Measurements from ENCODE around the gene RAB19. TPM values are rescaled to one million over a fixed set of nuclear protein-coding genes. Genes with fewer than 3 reads are reported as not detected.

The RAB19 gene
- total and polyA plus RNA-seq, 3 experiments from 2014 or later: 2.0 to 10.4 (median 7.5) TPM

DNA sequence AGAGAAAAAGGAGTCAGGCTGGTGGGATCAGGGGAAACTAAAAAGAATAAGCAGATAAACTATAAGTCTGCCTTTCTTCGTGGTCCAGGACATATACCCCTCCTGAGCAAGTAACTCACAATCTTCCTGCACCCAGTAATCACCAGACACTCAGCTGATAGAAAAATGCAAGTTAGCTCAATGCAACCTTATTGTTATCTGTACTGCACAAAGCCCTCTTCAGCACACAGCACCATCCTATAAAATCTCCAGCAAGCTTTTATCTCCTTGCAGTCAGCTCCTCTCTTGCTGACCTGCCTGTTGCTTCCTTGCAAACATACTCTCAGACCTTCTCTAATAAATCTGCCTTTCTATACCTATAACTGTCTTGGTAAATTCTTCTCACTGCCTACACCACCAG is 12.2 kb upstream of the RAB19 start:
- H3K4me1 Mint-ChIP-seq: peaks cover 10 to 15% (median 11%) of the 10 kb centered on the region in 3 donors
- Histone ChIP-seq H3K4me3 (ENCODE audit: low read length) (no peak overlapping the region), H3K36me3 (ENCODE audit: insufficient read depth, low read length) (no peaks in the 10 kb centered on the region), H3K27me3 (ENCODE audit: insufficient read depth, low read length, poor library complexity, severe bottlenecking) (no peaks in the 10 kb centered on the region), H3K4me1 (ENCODE audit: insufficient read depth, low read length) (peaks cover 26% of the 10 kb centered on the region), H3K9me3 (ENCODE audit: low read length) (no peaks in the 10 kb centered on the region), H3K27ac (ENCODE audit: low read depth, low read length) (no peak overlapping the region)
- H3K9me3 Mint-ChIP-seq: no peaks in the 10 kb centered on the region
- no peak for DNase-seq
- H3K27me3 Mint-ChIP-seq: no peaks in the 10 kb centered on the region
- H3K36me3 Mint-ChIP-seq: peaks cover 0 to 3% (median 0%) of the 10 kb centered on the region in 3 donors
- H3K27ac Mint-ChIP-seq: no peak overlapping the region
- ChIA-PET CTCF (no interaction called here), POLR2A (no interaction called here)
- no peak overlapping the region for H3K4me3 Mint-ChIP-seq

DNA sequence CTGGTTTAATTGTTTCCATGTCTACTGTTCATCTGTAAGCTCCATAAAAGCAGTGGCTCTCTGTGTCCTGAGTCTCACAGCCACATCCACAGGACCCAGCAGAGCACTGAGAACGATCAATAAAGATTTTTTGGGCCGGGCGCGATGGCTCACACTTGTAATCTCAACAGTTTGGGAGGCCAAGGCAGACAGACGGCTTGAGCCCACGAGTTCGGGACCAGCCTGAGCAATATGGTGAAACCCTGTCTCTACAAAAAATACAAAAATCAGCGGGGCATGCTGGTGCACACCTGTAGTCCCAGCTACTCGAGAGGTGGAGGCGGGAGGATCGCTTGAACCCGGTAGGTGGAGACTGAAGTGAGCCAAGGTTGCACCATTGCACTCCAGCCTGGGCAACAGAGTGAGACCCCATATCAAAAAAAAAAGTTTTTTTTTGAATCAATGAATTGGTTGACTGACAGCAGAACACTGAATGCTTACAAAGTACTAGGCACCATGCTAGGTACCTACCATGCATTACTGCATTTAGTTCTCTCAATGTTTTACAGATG is 10.0 kb upstream of the RAB19 start:
- H3K9me3 Mint-ChIP-seq: no peaks in the 10 kb centered on the region
- ChIA-PET CTCF (no interaction called here), POLR2A (no interaction called here)
- Histone ChIP-seq H3K9me3 (ENCODE audit: low read length) (no peaks in the 10 kb centered on the region), H3K4me3 (ENCODE audit: low read length) (no peak overlapping the region), H3K36me3 (ENCODE audit: insufficient read depth, low read length) (no peaks in the 10 kb centered on the region), H3K27me3 (ENCODE audit: insufficient read depth, low read length, poor library complexity, severe bottlenecking) (no peaks in the 10 kb centered on the region), H3K27ac (ENCODE audit: low read depth, low read length) (no peak overlapping the region), H3K4me1 (ENCODE audit: insufficient read depth, low read length) (peaks cover 31% of the 10 kb centered on the region)
- H3K27ac Mint-ChIP-seq: no peak overlapping the region
- H3K27me3 Mint-ChIP-seq: no peaks in the 10 kb centered on the region
- H3K4me1 Mint-ChIP-seq: peaks cover 18 to 24% (median 23%) of the 10 kb centered on the region in 3 donors
- H3K36me3 Mint-ChIP-seq: peaks cover 0 to 4% (median 3%) of the 10 kb centered on the region in 3 donors
- DNase-seq: no peak
- H3K4me3 Mint-ChIP-seq: no peak overlapping the region

DNA sequence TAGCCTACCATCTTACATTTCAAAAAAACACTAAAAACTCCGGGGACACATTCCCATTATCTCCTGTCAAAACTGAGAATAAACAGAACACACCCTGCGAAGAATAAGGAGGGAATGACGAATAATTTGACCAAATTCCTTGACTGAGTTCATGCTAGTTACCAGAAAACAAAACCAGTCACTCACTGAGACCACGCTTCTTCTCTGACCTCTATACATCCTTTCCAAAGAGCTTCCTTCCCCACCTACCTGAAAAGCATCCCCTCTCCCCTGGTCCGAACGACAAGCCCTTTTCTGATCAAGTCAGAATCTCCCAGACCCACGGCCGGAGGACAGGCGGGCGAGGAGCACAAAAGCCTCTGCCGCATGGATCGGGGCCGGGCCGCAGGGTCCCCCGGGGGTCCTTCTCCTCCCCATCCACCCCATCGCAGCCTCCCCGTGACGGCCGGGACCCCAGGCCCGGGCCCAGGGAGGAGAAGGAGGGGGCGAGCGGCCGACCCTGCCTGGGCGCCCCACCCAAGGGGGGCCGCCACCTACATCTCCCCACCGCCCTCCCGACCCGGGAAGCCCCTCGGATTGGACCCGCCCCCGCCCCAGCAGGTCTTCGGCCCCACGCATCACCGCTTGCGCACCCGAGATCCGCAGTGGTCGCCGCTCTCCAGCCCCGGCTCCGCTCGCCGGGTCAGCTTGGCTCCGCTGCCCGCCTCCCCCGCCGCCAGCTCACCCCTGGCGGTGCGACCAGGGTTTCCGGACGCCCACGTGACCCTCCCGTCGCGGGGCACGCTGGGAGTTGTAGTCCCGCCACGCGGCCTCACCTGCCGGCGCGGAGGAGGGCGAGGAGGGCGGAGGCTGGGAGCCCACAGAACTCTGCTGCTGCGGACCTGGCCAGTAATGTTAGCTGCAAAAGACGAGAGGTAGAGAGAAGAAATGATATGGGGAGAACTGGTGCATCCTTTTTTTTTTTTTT is 5.8 kb upstream of the RAB19 start, which contains the start of gene SLC37A3:
SLC37A3 (minus strand) TSS at position 747 of the 967 bp plus-strand sequence. CDS start 16,004 bp downstream, outside the sequence.
- no peaks in the 10 kb centered on the region for H3K9me3 Mint-ChIP-seq
- H3K36me3 Mint-ChIP-seq: peaks cover 0 to 4% (median 1%) of the 10 kb centered on the region in 3 donors
- H3K4me3 ChIP-seq (ENCODE audit: low read length): peak within 1 kb of the TSS; percentile 71
- H3K27ac ChIP-seq (ENCODE audit: low read depth, low read length): peak within 1 kb of the TSS; percentile 68
- H3K4me3 Mint-ChIP-seq: peak within 1 kb of the TSS; percentile 88 to 96 (median 93)
- H3K36me3 ChIP-seq (ENCODE audit: insufficient read depth, low read length): no peaks in the 10 kb centered on the region
- H3K27me3 ChIP-seq (ENCODE audit: insufficient read depth, low read length, poor library complexity, severe bottlenecking): no peaks in the 10 kb centered on the region
- ChIA-PET CTCF (interaction anchor here (0.6 to 1.0 kb wide), 2 partner anchors 13 to 97 kb away, joined by 3 to 4 read pairs; no protein-coding TSS in a partner anchor), POLR2A (interaction anchor here (0.5 to 1.7 kb wide), 4 partner anchors 14 to 1053 kb away, joined by 3 to 15 read pairs (median 5); no protein-coding TSS in a partner anchor)
- DNase-seq: peak; percentile 78 to 88 (median 83)
- peak within 1 kb of the TSS; percentile 49 to 98 (median 90) for H3K27ac Mint-ChIP-seq
- H3K4me1 ChIP-seq (ENCODE audit: insufficient read depth, low read length): peaks cover 7% of the 10 kb centered on the region
- no peaks in the 10 kb centered on the region for H3K9me3 ChIP-seq (ENCODE audit: low read length)
- H3K27me3 Mint-ChIP-seq: no peaks in the 10 kb centered on the region
- H3K4me1 Mint-ChIP-seq: peaks cover 14 to 30% (median 24%) of the 10 kb centered on the region in 3 donors

DNA sequence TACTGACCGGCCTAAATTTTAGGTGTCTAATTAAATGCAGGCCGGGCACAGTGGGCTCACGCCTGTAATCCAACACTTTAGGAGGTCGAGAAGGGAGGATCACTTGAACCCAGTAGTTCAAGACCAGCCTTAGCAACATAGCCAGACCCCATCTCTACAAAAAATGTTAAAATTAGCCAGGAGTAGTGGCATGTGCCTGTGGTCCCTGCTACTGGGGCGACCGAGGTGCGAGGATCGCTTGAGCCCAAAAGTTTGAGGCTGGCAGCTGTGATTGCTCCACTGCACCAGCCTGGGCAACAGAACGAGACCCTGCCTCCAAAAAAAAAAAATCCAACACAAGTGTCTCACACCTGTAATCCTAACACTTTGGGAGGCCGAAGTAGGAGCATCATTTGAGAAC is 5.0 kb upstream of the RAB19 start:
- Histone ChIP-seq H3K4me3 (ENCODE audit: low read length) (peak overlapping the region; percentile 71), H3K27me3 (ENCODE audit: insufficient read depth, low read length, poor library complexity, severe bottlenecking) (no peaks in the 10 kb centered on the region), H3K36me3 (ENCODE audit: insufficient read depth, low read length) (no peaks in the 10 kb centered on the region), H3K9me3 (ENCODE audit: low read length) (no peaks in the 10 kb centered on the region), H3K4me1 (ENCODE audit: insufficient read depth, low read length) (peaks cover 8% of the 10 kb centered on the region), H3K27ac (ENCODE audit: low read depth, low read length) (no peak overlapping the region)
- H3K9me3 Mint-ChIP-seq: no peaks in the 10 kb centered on the region
- H3K36me3 Mint-ChIP-seq: peaks cover 0 to 7% (median 1%) of the 10 kb centered on the region in 3 donors
- peak overlapping the region in 3 of 8 donors; percentile 49 to 86 (median 83) for H3K27ac Mint-ChIP-seq
- CTCF ChIA-PET: interaction anchor here (0.6 kb wide), 1 partner anchor 97 kb away, joined by 4 read pairs; no protein-coding TSS in a partner anchor
- POLR2A ChIA-PET: interaction anchor here (0.7 to 1.7 kb wide), 3 partner anchors 14 to 39 kb away, joined by 3 to 15 read pairs (median 7); no protein-coding TSS in a partner anchor
- H3K27me3 Mint-ChIP-seq: no peaks in the 10 kb centered on the region
- H3K4me1 Mint-ChIP-seq: peaks cover 18 to 36% (median 29%) of the 10 kb centered on the region in 3 donors
- peak overlapping the region; percentile 78 to 96 (median 92) for H3K4me3 Mint-ChIP-seq
- no peak for DNase-seq

DNA sequence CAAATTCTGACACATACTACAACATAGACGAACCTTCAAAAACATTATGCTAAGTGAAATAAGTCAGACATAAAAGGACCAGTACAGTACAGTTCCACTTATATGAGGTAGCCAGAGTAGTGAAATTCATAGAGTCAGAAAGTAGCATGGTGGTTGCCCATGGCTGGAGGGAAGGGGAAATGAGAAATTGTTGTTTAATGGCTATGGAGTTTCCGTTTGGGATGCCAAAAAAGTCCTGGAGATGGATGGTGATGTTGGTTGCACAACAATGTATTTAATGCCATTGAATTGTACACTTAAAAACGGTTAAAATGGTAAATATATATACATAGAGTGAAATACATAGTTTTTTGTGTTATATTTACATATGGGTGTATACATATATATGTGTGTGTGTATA is 3.5 kb upstream of the RAB19 start:
- Mint-ChIP-seq H3K9me3 (no peaks in the 10 kb centered on the region), H3K27ac (no peak overlapping the region), H3K4me1 (peaks cover 28 to 47% (median 40%) of the 10 kb centered on the region in 3 donors), H3K27me3 (no peaks in the 10 kb centered on the region), H3K36me3 (peaks cover 0 to 11% (median 1%) of the 10 kb centered on the region in 3 donors), H3K4me3 (peak overlapping the region in 1 of 7 donors; percentile 77)
- no peak overlapping the region for H3K27ac ChIP-seq (ENCODE audit: low read depth, low read length)
- no peaks in the 10 kb centered on the region for H3K27me3 ChIP-seq (ENCODE audit: insufficient read depth, low read length, poor library complexity, severe bottlenecking)
- peaks cover 15% of the 10 kb centered on the region for H3K4me1 ChIP-seq (ENCODE audit: insufficient read depth, low read length)
- ChIA-PET CTCF (no interaction called here), POLR2A (no interaction called here)
- no peaks in the 10 kb centered on the region for H3K36me3 ChIP-seq (ENCODE audit: insufficient read depth, low read length)
- DNase-seq: no peak
- H3K4me3 ChIP-seq (ENCODE audit: low read length): no peak overlapping the region
- H3K9me3 ChIP-seq (ENCODE audit: low read length): no peaks in the 10 kb centered on the region

DNA sequence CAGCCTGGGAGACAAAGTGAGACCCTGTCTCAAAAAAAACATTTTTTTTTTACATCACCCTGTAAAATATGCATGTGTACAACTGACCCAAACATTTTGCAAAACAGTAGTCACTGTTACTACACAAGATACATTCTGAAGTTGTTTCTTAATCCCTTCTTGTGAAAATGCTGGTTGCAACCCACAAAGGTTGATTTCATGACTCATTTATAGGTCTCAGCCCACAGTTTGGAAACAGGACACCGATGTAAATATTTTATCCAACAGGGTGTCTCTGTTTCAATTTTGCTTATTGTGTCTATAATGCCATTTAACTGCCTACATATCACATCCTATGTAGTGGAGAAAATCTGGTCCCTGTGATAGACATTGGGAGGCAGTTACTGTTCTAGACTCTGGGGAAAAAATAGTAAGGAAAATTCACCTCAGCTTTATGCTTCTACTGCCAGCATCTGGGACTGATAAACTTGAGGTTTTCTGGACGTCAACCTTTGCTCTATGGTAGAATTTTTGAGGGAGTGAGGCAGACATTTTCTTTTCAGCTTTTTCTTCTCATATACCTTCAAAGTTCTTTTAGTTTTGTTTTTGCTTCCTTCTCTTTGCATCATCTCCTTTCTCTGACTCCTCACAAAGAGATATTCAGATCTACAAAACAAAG is 1.6 kb upstream of the RAB19 start:
- peaks cover 22 to 33% (median 29%) of the 10 kb centered on the region in 3 donors for H3K4me1 Mint-ChIP-seq
- ChIA-PET POLR2A (interaction anchor here (0.6 kb wide), 1 partner anchor 75 kb away, joined by 3 read pairs; no protein-coding TSS in a partner anchor), CTCF (no interaction called here)
- H3K27me3 Mint-ChIP-seq: no peaks in the 10 kb centered on the region
- H3K27ac Mint-ChIP-seq: peak overlapping the region in 4 of 8 donors; percentile 10 to 86 (median 62)
- H3K9me3 Mint-ChIP-seq: no peaks in the 10 kb centered on the region
- Histone ChIP-seq H3K27ac (ENCODE audit: low read depth, low read length) (no peak overlapping the region), H3K27me3 (ENCODE audit: insufficient read depth, low read length, poor library complexity, severe bottlenecking) (no peaks in the 10 kb centered on the region), H3K4me1 (ENCODE audit: insufficient read depth, low read length) (peaks cover 13% of the 10 kb centered on the region), H3K9me3 (ENCODE audit: low read length) (no peaks in the 10 kb centered on the region), H3K36me3 (ENCODE audit: insufficient read depth, low read length) (no peaks in the 10 kb centered on the region), H3K4me3 (ENCODE audit: low read length) (no peak overlapping the region)
- H3K4me3 Mint-ChIP-seq: peak overlapping the region in 6 of 7 donors; percentile 4 to 74 (median 23)
- H3K36me3 Mint-ChIP-seq: peaks cover 0 to 14% (median 4%) of the 10 kb centered on the region in 3 donors
- DNase-seq: no peak

DNA sequence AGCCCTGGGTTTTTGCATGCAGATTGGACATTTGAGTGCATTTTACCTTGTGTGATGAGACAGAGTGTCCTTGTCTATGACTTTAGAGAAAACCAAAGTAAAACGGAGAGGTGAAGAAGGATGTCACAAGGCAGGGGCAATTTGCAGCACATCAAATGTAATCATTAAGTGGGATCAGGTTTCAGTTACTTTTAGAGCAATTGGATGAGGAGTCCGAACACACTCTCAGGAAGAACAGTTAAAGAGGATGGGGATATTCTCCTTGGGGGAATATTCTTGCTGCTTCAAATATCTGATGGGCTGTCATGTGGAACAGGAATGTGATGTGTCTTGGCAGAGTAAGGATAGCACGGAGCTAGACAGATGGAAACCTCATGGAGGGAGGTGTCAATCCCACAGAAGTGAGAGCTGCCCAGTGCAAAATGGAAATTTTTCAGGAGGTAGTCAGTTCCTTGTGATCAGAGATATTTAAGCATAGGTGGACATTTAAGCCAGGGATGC is 757 bp downstream of the RAB19 start:
- H3K4me3 ChIP-seq (ENCODE audit: low read length): peak overlapping the region; percentile 85
- H3K4me3 Mint-ChIP-seq: peak overlapping the region; percentile 93 to 98 (median 97)
- H3K27me3 ChIP-seq (ENCODE audit: insufficient read depth, low read length, poor library complexity, severe bottlenecking): no peaks in the 10 kb centered on the region
- no peaks in the 10 kb centered on the region for H3K9me3 ChIP-seq (ENCODE audit: low read length)
- CTCF ChIA-PET: no interaction called here
- no peaks in the 10 kb centered on the region for H3K27me3 Mint-ChIP-seq
- no peaks in the 10 kb centered on the region for H3K36me3 ChIP-seq (ENCODE audit: insufficient read depth, low read length)
- peaks cover 10% of the 10 kb centered on the region for H3K4me1 ChIP-seq (ENCODE audit: insufficient read depth, low read length)
- peak overlapping the region; percentile 87 to 100 (median 96) for H3K27ac Mint-ChIP-seq
- H3K36me3 Mint-ChIP-seq: peaks cover 0 to 21% (median 6%) of the 10 kb centered on the region in 3 donors
- DNase-seq: no peak
- H3K9me3 Mint-ChIP-seq: no peaks in the 10 kb centered on the region
- peak overlapping the region; percentile 64 for H3K27ac ChIP-seq (ENCODE audit: low read depth, low read length)
- POLR2A ChIA-PET: interaction anchor here (1.1 kb wide), 1 partner anchor 16 kb away, joined by 3 read pairs; no protein-coding TSS in a partner anchor
- H3K4me1 Mint-ChIP-seq: peaks cover 14 to 23% (median 22%) of the 10 kb centered on the region in 3 donors
